HG02763 (cell line): Measurements from ENCODE around the gene NACA.
A peak's percentile ranks its signal among the peaks of the same experiment; 100 is the strongest.
"Not testable (repeated sequence)": the region's sequence is repeated elsewhere in the genome, so short reads cannot be mapped to it uniquely, and the experiment has no call there.

ENCODE experiments used
- ATAC-seq: cut with Tn5 transposase; IDR thresholded peaks from one replicate; pipeline ENCODE4 v1.9.1; 2021; ENCODE audit warnings: mild to moderate bottlenecking, moderate library complexity; ENCODE audit not compliant: unreplicated experiment

NACA gene

GRCh38 chr12:56724972-56725722 is at the start of gene NACA:
Gene NACA, minus strand, starts transcription at chr12:56725299. Its CDS starts 778 bp downstream, at chr12:56724521.
- ATAC-seq: peak; percentile 94

GRCh38 chr12:56773113-56773512 is 48.0 kb upstream of the NACA start:
- ATAC-seq: no peak

GRCh38 chr12:56772625-56773024 is 47.5 kb upstream of the NACA start:
- ATAC-seq: no peak

GRCh38 chr12:56769868-56770267 is 44.8 kb upstream of the NACA start:
- no peak for ATAC-seq

- no peak for ATAC-seq
These were observed 43.3 kb upstream of the NACA start for GRCh38 chr12:56768424-56768823.

- ATAC-seq: peak; percentile 95
These were observed 41.4 kb upstream of the NACA start for GRCh38 chr12:56766535-56766934.

- no peak for ATAC-seq
These were observed 38.9 kb upstream of the NACA start for GRCh38 chr12:56763753-56764657.

- ATAC-seq: no peak
These were observed 36.7 kb upstream of the NACA start for GRCh38 chr12:56761812-56762211.

- ATAC-seq: no peak
These were observed 35.4 kb upstream of the NACA start for GRCh38 chr12:56760460-56760859.

- no peak for ATAC-seq
These were observed 34.3 kb upstream of the NACA start for GRCh38 chr12:56759263-56759908.

GRCh38 chr12:56758728-56759262 is 33.7 kb upstream of the NACA start:
- no peak for ATAC-seq

- not testable (repeated sequence) for ATAC-seq
These were observed 32.9 kb upstream of the NACA start for GRCh38 chr12:56757971-56758370.

GRCh38 chr12:56753566-56753965 is 28.5 kb upstream of the NACA start:
- ATAC-seq: no peak

GRCh38 chr12:56751712-56752598 is 26.9 kb upstream of the NACA start, which contains the start of gene PRIM1:
Gene PRIM1, minus strand, starts transcription at chr12:56752323. Its CDS starts 25 bp downstream, at chr12:56752298.
- ATAC-seq: peak; percentile 78

GRCh38 chr12:56750596-56750995 is 25.5 kb upstream of the NACA start:
- ATAC-seq: not testable (repeated sequence)

GRCh38 chr12:56749853-56750252 is 24.8 kb upstream of the NACA start:
- no peak for ATAC-seq

GRCh38 chr12:56749359-56749758 is 24.3 kb upstream of the NACA start:
- ATAC-seq: no peak

- no peak for ATAC-seq
These were observed 3.2 kb upstream of the NACA start for GRCh38 chr12:56728139-56728861.

GRCh38 chr12:56726196-56726675 is 1.1 kb upstream of the NACA start:
- ATAC-seq: not testable (repeated sequence)
